SKM-1 (cell line): ENCODE data around the gene SEMA4D.

Source experiments
- DNase-seq: peaks from one replicate; lab custom pipeline; 2025; ENCODE audit not compliant: unreplicated experiment; lab: John Stamatoyannopoulos, UW

Gene SEMA4D

GRCh38 chr9:89432986-89433530, 64.9 kb downstream of the SEMA4D start:
- no peak for DNase-seq

- no peak for DNase-seq
Observed at GRCh38 chr9:89431930-89432725, 65.8 kb downstream of the SEMA4D start.

- DNase-seq = no peak
Observed at GRCh38 chr9:89430995-89431394, 66.9 kb downstream of the SEMA4D start.

GRCh38 chr9:89428901-89429890, 68.7 kb downstream of the SEMA4D start:
- DNase-seq = no peak

GRCh38 chr9:89428222-89428761, 69.6 kb downstream of the SEMA4D start:
- no peak for DNase-seq

- DNase-seq = no peak
Observed at GRCh38 chr9:89427621-89428221, 70.2 kb downstream of the SEMA4D start.

- no peak for DNase-seq
Observed at GRCh38 chr9:89426384-89426961, 71.4 kb downstream of the SEMA4D start.

- DNase-seq = no peak
Observed at GRCh38 chr9:89425921-89426383, 72.0 kb downstream of the SEMA4D start.

- no peak for DNase-seq
Observed at GRCh38 chr9:89425024-89425805, 72.7 kb downstream of the SEMA4D start.

GRCh38 chr9:89422151-89422975, 75.5 kb downstream of the SEMA4D start:
- no peak for DNase-seq

GRCh38 chr9:89421595-89421994, 76.3 kb downstream of the SEMA4D start:
- no peak for DNase-seq

- no peak for DNase-seq
Observed at GRCh38 chr9:89420397-89421178, 77.3 kb downstream of the SEMA4D start.

GRCh38 chr9:89419978-89420394, 77.9 kb downstream of the SEMA4D start:
- no peak for DNase-seq

GRCh38 chr9:89418882-89419640, 78.9 kb downstream of the SEMA4D start:
- DNase-seq = no peak

GRCh38 chr9:89418474-89418845, 79.5 kb downstream of the SEMA4D start:
- DNase-seq = no peak

- DNase-seq = no peak
Observed at GRCh38 chr9:89417832-89418473, 80.0 kb downstream of the SEMA4D start.
